A549 (cell line): ENCODE measurements around the gene HSPA4L.

Source experiments
- CHD2 ChIP-seq: fragments of 150-350 bp; IDR thresholded peaks from 2 replicates; pipeline ENCODE4 v1.6.1; 2014; ENCODE audit warnings: low read length; ENCODE audit not compliant: partially characterized antibody
- CTCF ChIP-seq: fragments of >200 bp; sonication (Bioruptor Twin); formaldehyde crosslinking; IDR thresholded peaks from 3 replicates; pipeline ENCODE4 v1.5.1; 2016
- ELK1 ChIP-seq: fragments of 150-350 bp; IDR thresholded peaks from 2 replicates; pipeline ENCODE4 v1.6.1; 2014; ENCODE audit warnings: low read depth, mild to moderate bottlenecking, low read length
- EP300 ChIP-seq, 2 experiments: fragments of >200 bp; sonication (Bioruptor Twin); formaldehyde crosslinking; IDR thresholded peaks; 2 replicates in 1 of 2; 3 replicates in 1 of 2; pipeline ENCODE4 v1.6.1; 2016 to 2017
- FOSL2 ChIP-seq, 2 experiments: fragments of 450-650 bp in 1 of 2; fragments of >200 bp in 1 of 2; sonication (Bioruptor Twin) in 1 of 2; formaldehyde crosslinking; IDR thresholded peaks; 2 replicates each; pipeline versions ENCODE4 v1.5.0 to v1.6.1; 2016 to 2020; ENCODE audit warnings: mild to moderate bottlenecking in 1 of 2, moderate library complexity in 1 of 2
- HMGXB4 ChIP-seq: fragments of 250-450 bp; sonication (Bioruptor Pico); IDR thresholded peaks from 2 replicates; pipeline ENCODE4 v1.5.0; 2021; ENCODE audit warnings: mild to moderate bottlenecking, moderate library complexity, borderline replicate concordance
- JUN ChIP-seq, 2 experiments: fragments of >200 bp; sonication (Bioruptor Twin); formaldehyde crosslinking; IDR thresholded peaks; 2 replicates in 1 of 2; 3 replicates in 1 of 2; pipeline ENCODE4 v1.6.1; 2016 to 2017
- MAX ChIP-seq: IDR thresholded peaks from 2 replicates; pipeline ENCODE4 v1.6.1; 2012
- NFE2L2 ChIP-seq: fragments of 150-350 bp; conservative IDR thresholded peaks from 2 replicates; pipeline ENCODE4 v1.6.1; 2014; ENCODE audit warnings: low read length
- POLR2A ChIP-seq: IDR thresholded peaks from 2 replicates; pipeline ENCODE4 v1.6.1; 2012; ENCODE audit warnings: mild to moderate bottlenecking, low read length

- no peak for TF ChIP-seq CTCF
- no peak for TF ChIP-seq HMGXB4 (CRISPR knock-in tag)
- no peak for TF ChIP-seq MAX
- TF ChIP-seq ELK1: no peak
- no peak for TF ChIP-seq EP300 (IDR thresholded peaks at IDR 0.05)
- TF ChIP-seq FOSL2 (IDR thresholded peaks at IDR 0.05): no peak
- TF ChIP-seq FOSL2 (CRISPR knock-in tag; IDR thresholded peaks at IDR 0.05): no peak
- TF ChIP-seq JUN (IDR thresholded peaks at IDR 0.05): no peak
- no peak for TF ChIP-seq POLR2A
- no peak for TF ChIP-seq NFE2L2
- no peak for TF ChIP-seq CHD2
These were observed 9.3 kb downstream of the HSPA4L start for GRCh38 chr4:127791391-127791790.
